ENCODE results near the gene MAP1LC3B2.

Gene MAP1LC3B2

GRCh38 chr12:116616536-116617248 is 57.5 kb downstream of the MAP1LC3B2 start:
- no peak for DNase-seq

GRCh38 chr12:116619246-116619645 is 60.1 kb downstream of the MAP1LC3B2 start:
- no peak for DNase-seq

GRCh38 chr12:116620124-116620491 is 60.9 kb downstream of the MAP1LC3B2 start:
- no peak for DNase-seq

GRCh38 chr12:116620492-116621191 is 61.5 kb downstream of the MAP1LC3B2 start:
- DNase-seq: no peak

- no peak for DNase-seq
Measured at GRCh38 chr12:116621194-116621593, 62.0 kb downstream of the MAP1LC3B2 start.

GRCh38 chr12:116624516-116624915 is 65.3 kb downstream of the MAP1LC3B2 start:
- DNase-seq: no peak

- DNase-seq: no peak
Measured at GRCh38 chr12:116626153-116626552, 67.0 kb downstream of the MAP1LC3B2 start.

All from fibroblast of skin of abdomen (primary cell).